NCI-H2227 (cell line): ENCODE results near the gene TENM4.

Experiments
- DNase-seq: peaks from one replicate; lab custom pipeline; 2025; ENCODE audit not compliant: unreplicated experiment; lab: John Stamatoyannopoulos, UW

The TENM4 gene

DNA sequence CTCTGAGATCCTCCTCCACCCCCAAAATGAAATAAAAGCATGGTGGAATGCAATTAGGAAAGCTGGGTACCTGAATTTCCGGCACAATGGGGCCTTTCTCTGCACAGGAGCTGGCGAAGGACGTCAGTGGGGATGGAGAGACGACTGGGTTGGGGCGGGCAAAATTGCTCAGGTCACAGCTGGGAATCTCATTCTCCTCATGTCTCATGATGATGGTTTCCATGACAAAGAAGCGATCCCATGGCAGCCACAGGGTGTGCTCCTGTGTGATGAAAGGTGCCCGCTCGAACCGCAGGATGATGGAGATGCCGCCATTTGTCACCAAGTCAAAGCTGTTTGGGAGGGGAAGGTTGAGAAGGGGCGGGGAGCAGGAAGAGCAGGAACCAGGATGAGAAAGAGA, 708.6 kb downstream of the TENM4 start:
- DNase-seq = peak; percentile 27

GRCh38 chr11:78731027-78731426, 709.8 kb downstream of the TENM4 start:
- DNase-seq = peak; percentile 40

- no peak for DNase-seq
These were observed 710.5 kb downstream of the TENM4 start for GRCh38 chr11:78730267-78730824.

DNA sequence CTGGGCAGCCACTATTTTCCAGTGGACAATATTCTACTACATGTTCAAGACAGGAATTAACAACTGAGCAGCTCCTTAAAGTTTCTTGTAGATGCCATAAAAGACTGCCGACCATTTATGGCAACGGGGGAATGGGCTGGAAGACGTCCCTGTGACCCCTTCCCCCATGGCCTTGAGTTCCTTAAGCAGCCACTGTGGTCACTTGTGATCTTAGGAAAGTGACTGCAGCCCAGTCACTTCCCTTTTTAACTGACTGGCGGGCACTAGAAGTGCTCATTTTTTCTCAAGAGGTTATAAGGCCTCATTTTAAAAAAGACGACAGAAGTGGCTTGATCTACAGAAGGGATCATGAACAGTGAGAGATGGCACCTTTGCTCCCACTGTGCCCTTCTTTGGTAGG, 713.0 kb downstream of the TENM4 start:
- no peak for DNase-seq

- no peak for DNase-seq
These were observed 715.6 kb downstream of the TENM4 start for GRCh38 chr11:78725200-78725599.

- no peak for DNase-seq
These were observed 718.0 kb downstream of the TENM4 start for GRCh38 chr11:78722786-78723185.

DNA sequence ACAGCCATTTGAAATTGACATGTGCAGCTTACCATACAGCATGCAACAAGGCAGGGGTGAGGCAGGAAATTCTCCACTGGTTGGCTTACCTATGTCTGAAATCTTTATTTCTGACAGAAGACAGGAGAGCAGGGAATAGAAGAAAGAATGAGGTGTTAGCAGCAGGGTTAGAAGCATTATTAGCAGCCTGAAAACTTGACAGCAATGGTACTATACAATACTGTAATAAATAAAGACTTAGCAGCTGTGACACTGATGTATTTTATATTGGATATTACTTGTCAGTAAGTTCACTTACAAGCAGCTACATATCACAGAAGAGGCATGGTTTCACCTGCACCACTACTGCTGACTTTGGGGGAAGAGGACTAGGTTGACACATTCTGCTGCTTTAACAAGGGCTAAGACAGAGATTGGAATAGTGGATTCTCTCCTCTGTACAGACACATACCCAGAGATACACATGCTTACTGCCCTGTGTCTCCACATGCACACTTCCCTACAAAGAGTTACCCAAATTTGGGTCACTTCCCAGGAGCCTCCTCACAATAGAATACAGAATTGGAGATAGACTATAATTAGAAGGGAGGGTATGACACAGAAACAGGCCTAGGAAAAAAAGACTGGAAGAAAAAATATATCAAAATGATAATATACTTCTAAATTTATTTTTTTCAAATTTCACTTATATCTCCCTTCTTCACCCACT, 720.4 kb downstream of the TENM4 start:
- DNase-seq = no peak

- DNase-seq = no peak
These were observed 723.8 kb downstream of the TENM4 start for GRCh38 chr11:78717041-78717440.

DNA sequence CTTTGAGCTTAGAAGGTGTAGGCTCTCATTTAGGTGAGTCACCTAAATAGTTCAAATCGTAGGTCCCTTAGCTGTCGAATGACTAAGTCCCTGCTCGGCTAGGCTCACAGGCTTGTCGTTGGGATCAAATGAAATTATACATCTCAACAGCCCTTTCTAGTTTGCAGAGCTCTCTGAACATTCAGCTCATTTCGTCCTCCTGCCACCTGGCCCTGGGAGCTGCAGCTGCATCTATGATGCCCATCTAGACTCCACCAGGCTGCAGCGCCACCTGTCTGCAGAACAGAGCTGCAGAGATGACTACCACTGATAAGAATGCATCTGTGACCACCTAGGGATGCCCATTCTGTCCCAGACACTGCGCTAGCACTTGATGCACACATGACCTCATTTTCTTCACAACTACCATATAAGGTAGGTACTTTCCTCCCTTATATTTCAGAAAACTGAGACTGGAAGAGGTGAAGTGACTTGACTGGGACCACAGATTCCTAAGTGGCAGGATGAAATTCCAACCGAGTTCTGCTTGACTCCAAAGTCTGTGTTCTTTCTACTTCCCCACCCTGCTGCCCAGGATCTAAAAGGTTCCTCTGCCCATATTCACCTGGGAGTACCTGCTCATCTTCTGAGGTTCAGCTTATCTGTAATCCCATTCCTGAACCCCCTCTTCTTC, 725.1 kb downstream of the TENM4 start:
- DNase-seq = peak; percentile 83

DNA sequence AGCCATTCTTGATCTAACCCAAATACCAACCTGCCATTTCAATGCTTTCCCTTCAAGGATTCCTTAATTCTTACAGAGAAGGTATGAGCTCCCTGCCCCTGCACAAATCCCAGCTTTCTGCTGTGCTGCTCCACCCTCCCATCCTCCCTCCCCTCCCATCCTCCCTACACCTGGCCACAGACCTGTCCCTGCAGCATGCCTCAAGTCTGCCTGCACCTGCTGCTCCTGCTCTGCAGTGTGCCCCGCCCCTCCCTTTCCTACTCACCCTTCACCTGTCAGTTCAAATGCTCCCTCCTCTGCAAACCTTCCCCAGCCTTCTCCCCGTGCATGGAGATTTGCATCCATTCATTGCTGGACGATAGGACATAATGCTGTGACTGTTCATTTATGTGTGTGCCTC, 726.3 kb downstream of the TENM4 start:
- DNase-seq = no peak

- no peak for DNase-seq
These were observed 729.1 kb downstream of the TENM4 start for GRCh38 chr11:78711735-78712134.

DNA sequence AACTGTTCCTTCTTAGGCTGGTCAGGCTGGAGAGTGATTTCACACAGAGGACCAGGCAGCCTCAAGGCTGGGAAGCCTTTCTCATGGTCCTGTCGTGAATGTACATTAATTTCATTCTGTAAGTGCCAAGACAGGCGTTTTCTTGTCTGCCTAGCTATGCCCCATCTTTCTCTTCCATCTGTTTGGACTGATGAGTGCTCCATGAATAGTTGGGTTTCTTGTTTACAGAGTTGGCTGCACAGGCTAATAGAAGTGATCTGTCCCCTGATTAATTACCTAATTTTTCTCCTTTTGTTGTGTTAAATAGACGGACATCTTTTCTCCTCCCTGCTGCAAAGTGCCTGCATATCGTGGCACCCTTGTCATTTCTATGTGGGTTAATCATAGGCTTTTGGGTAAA, 730.4 kb downstream of the TENM4 start:
- DNase-seq = no peak

- no peak for DNase-seq
These were observed 732.4 kb downstream of the TENM4 start for GRCh38 chr11:78708388-78708787.

DNA sequence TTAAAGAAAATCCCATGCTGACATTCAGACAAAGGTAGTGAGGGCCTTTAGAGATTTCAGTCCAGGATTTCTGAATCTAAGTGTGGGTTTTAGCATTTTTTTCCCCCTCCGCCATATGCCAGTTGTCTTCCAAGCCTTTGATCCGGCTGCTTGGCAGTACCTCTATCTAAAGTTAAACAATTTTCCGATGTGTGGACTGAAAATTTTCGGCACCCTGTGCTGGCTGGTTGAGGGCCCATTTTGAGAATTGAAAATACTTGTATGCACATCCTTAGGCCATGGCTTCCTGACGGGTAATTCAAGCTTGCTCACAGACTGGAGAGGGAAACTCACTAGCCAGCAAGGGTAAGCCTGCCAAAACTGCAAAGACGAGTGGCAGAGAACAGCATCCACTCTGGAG, 734.3 kb downstream of the TENM4 start:
- no peak for DNase-seq

- DNase-seq = no peak
These were observed 736.0 kb downstream of the TENM4 start for GRCh38 chr11:78704811-78705210.

- no peak for DNase-seq
These were observed 741.2 kb downstream of the TENM4 start for GRCh38 chr11:78699609-78700135.

DNA sequence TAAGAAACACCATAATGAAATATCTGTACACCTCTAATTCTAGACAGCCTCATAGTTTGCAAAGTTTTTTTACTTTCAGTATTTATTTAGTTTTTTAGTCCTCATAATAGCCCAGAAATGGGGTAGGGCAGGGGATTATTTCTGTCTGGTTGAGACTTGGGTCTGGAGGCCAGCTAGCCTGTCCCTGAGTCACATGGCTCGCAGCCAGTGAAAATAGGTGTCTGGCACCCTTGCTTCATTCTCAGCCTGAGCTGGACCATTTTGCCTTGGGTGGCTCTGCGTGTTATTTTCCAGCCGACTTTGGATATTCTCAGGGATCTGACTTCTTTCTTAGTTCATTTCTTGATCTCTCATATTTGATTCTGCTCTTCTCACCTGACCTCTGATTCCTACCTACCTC, 742.2 kb downstream of the TENM4 start:
- no peak for DNase-seq

DNA sequence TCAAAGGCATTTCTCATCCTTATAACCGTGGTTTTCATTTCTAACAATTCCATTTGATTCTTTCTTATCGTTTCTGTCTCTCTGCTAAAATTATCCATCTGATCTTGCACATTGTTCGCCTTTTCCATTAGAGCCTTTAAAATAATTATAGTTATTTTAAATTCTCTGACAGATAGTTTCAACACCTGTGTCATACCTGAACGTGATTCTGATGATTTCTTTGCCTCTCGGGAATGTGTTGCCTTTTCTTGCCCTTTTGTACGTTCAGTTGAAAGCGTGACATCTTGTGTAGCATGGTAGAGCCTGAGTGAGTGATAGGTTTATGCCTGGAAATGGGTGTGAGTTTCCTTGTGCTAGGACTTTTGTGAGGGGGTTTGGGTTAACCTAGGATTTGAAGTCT, 744.7 kb downstream of the TENM4 start:
- DNase-seq = no peak

DNA sequence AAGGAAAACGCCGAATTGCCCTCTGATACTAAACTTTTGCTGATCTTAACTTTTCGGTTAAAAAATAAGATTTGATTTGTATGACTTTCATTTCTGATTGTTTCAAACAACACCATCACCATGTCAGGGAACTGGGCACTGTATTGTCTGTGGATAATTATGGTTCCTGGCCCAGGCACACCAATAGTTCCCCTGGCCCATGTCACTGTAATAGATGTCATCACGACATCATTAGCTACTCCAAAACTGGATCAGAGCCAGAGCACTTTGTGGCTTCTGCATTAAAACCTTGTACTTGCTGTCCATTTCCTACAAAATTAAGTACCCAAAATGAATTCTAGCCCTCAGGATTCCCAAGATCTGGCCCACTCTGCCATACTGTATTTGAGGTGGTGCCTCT, 746.7 kb downstream of the TENM4 start:
- no peak for DNase-seq

- DNase-seq = no peak
These were observed 749.6 kb downstream of the TENM4 start for GRCh38 chr11:78691215-78691614.

DNA sequence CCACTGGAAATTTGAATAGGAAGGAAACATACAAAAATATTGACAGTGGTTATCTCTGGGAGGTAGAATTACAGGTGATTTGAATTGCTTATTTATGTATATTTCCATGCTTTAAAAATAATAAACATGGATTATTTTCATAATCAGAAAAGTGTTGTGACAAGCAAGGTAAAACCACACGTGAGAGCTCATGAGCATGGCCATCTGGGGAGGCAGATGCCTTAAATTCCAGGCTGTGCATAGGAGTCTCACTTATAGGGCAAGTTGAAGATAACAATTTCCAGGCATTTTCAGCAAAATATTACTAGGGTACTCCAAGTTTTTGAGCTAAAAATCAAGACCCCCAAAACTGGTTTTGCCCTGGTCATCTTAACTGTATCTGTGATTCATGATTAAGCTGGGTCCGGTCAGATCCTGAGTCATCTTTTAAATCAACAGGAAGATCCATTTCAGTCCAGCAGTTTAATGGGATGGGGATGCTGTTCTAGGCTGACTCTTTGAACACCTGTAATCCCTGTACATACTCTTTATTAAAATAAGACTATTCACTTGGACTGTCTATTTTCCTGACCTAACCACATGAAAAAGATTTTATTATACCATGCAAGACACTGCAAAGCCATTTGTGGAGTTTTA, 750.4 kb downstream of the TENM4 start:
- DNase-seq = no peak
